Duodenal mucosa (tissue), 2 donors: Measurements from ENCODE around the gene TMEM26.
"Not testable (repeated sequence)": the region's sequence is repeated elsewhere in the genome, so short reads cannot be mapped to it uniquely, and the experiment has no call there.

Source experiments
- H3K27ac ChIP-seq: one replicate; pipeline ENCODE4 v1.7.0; 2013; ENCODE audit warnings: low read depth, low read length
- H3K27me3 ChIP-seq, 2 donors: one replicate each; pipeline ENCODE4 v1.7.0; 2013; ENCODE audit warnings: low read length in 2 of 2, control low read depth in 1 of 2; ENCODE audit not compliant: insufficient read depth in 2 of 2, control insufficient read depth in 1 of 2
- H3K36me3 ChIP-seq, 2 donors: one replicate each; pipeline ENCODE4 v1.7.0; 2013; ENCODE audit warnings: low read length in 2 of 2, control low read depth in 1 of 2; ENCODE audit not compliant: insufficient read depth in 2 of 2, control insufficient read depth in 1 of 2
- H3K4me1 ChIP-seq, 2 donors: one replicate each; pipeline ENCODE4 v1.7.0; 2013; ENCODE audit warnings: low read length in 2 of 2, control low read depth in 1 of 2; ENCODE audit not compliant: insufficient read depth in 2 of 2, control insufficient read depth in 1 of 2
- H3K4me3 ChIP-seq, 2 donors: one replicate each; pipeline ENCODE4 v1.7.0; 2013; ENCODE audit warnings: low read length in 2 of 2, low read depth in 1 of 2
- H3K9ac ChIP-seq, 2 donors: one replicate each; pipeline ENCODE4 v1.7.0; 2013; ENCODE audit warnings: low read length in 2 of 2, low read depth in 1 of 2
- H3K9me3 ChIP-seq, 2 donors: one replicate each; pipeline ENCODE4 v1.7.0; 2013; ENCODE audit warnings: low read length in 2 of 2, control low read depth in 1 of 2; ENCODE audit not compliant: control insufficient read depth in 1 of 2

The TMEM26 gene

DNA sequence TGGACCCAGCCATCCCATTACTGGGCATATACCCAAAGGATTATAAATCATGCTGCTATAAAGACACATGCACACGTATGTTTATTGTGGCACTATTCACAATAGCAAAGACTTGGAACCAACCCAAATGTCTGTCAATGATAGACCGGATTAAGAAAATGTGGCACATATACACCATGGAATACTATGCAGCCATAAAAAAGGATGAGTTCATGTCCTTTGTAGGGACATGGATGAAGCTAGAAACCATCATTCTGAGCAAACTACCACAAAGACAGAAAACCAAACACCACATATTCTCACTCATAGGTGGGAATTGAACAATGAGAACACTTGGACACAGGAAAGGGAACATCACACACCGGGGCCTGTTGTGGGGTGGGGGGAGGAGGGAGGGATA, 72.0 kb downstream of the TMEM26 start:
- not testable (repeated sequence) for H3K4me3 ChIP-seq, H3K9ac ChIP-seq, H3K4me1 ChIP-seq, H3K36me3 ChIP-seq, H3K27me3 ChIP-seq, H3K27ac ChIP-seq, H3K9me3 ChIP-seq

- Histone ChIP-seq H3K9ac (no peak overlapping the region), H3K4me1 (no peaks in the 10 kb centered on the region), H3K27ac (no peak overlapping the region), H3K4me3 (no peak overlapping the region), H3K36me3 (no peaks in the 10 kb centered on the region), H3K9me3 (no peaks in the 10 kb centered on the region), H3K27me3 (no peaks in the 10 kb centered on the region)
Observed at GRCh38 chr10:61378865-61379264, 74.3 kb downstream of the TMEM26 start.

GRCh38 chr10:61376908-61377368, 76.2 kb downstream of the TMEM26 start:
- Histone ChIP-seq H3K4me3 (no peak overlapping the region), H3K9ac (no peak overlapping the region), H3K36me3 (no peaks in the 10 kb centered on the region), H3K27ac (no peak overlapping the region), H3K4me1 (no peaks in the 10 kb centered on the region), H3K9me3 (no peaks in the 10 kb centered on the region), H3K27me3 (no peaks in the 10 kb centered on the region)

DNA sequence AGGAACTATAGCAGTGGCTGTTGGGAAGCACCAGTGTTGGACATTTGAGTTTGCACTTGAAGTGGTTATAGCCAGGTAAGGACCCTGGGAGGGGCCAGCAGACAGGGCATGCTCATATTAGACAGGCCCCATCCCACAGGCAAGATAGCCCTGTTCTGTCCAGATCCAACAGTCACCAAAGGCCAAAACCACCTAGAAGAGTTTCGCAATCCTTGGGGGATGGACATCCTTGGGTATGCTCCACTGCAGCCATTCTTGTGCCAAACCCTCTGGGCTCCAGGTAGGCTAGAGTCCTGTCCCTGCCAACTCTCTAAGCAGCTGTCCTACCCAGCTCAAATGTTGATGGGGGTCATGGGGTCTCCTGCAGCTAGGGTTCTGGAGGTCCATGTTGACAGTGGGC, 76.8 kb downstream of the TMEM26 start:
- no peaks in the 10 kb centered on the region for H3K36me3 ChIP-seq
- no peaks in the 10 kb centered on the region for H3K27me3 ChIP-seq
- no peaks in the 10 kb centered on the region for H3K4me1 ChIP-seq
- no peak overlapping the region for H3K9ac ChIP-seq
- H3K4me3 ChIP-seq: no peak overlapping the region
- H3K9me3 ChIP-seq: no peaks in the 10 kb centered on the region
- H3K27ac ChIP-seq: no peak overlapping the region

GRCh38 chr10:61366365-61366764, 86.8 kb downstream of the TMEM26 start:
- Histone ChIP-seq H3K4me1 (no peaks in the 10 kb centered on the region), H3K27ac (no peak overlapping the region), H3K4me3 (no peak overlapping the region), H3K36me3 (no peaks in the 10 kb centered on the region), H3K9me3 (no peaks in the 10 kb centered on the region), H3K9ac (no peak overlapping the region), H3K27me3 (no peaks in the 10 kb centered on the region)

DNA sequence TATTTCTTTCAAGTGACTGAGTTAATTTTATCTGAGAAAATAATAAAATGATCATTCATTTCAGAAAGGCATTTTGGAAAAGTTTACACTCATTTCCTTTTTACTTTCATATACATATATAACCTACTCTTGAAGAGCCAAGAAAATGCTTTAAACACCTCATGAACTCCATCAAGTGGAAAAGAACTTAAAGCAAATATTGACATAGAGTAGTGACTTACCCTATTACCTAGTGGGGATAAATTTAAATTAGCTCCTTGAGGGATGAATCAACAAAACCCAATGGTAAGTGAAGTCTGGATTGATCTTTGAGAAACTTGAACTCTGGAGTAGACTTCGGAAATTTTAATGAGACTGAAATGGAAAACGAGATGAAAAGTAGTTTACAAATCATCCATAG, 88.6 kb downstream of the TMEM26 start:
- Histone ChIP-seq H3K27me3 (no peaks in the 10 kb centered on the region), H3K9ac (no peak overlapping the region), H3K36me3 (no peaks in the 10 kb centered on the region), H3K4me1 (no peaks in the 10 kb centered on the region), H3K4me3 (no peak overlapping the region), H3K27ac (no peak overlapping the region), H3K9me3 (no peaks in the 10 kb centered on the region)

DNA sequence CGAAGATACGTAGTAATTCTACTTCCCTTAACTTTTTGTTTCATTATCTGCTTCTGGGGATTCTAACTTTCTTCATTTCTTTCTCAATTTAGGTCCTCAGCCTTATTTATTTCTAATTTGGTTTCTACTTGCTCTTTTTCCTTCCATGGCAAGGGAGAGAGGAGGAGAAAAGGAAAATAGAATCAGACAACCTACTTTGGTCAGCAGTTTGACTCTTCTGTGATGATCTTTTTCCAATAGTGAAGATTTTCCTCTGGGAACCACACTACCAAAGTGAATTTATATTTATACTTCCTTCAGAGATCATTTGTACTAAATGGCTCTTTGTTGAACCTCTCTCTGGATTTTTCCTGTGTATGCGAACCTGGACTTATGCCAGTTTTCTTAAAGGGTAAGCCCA, 90.2 kb downstream of the TMEM26 start:
- Histone ChIP-seq H3K36me3 (no peaks in the 10 kb centered on the region), H3K4me3 (no peak overlapping the region), H3K4me1 (no peaks in the 10 kb centered on the region), H3K9me3 (no peaks in the 10 kb centered on the region), H3K9ac (no peak overlapping the region), H3K27me3 (no peaks in the 10 kb centered on the region), H3K27ac (no peak overlapping the region)

GRCh38 chr10:61359452-61359851, 93.7 kb downstream of the TMEM26 start:
- Histone ChIP-seq H3K27me3 (no peaks in the 10 kb centered on the region), H3K9ac (no peak overlapping the region), H3K4me3 (no peak overlapping the region), H3K36me3 (no peaks in the 10 kb centered on the region), H3K9me3 (no peaks in the 10 kb centered on the region), H3K27ac (no peak overlapping the region), H3K4me1 (no peaks in the 10 kb centered on the region)

GRCh38 chr10:61357687-61358086, 95.5 kb downstream of the TMEM26 start:
- Histone ChIP-seq H3K27me3 (no peaks in the 10 kb centered on the region), H3K36me3 (no peaks in the 10 kb centered on the region), H3K4me1 (no peaks in the 10 kb centered on the region), H3K9ac (no peak overlapping the region), H3K9me3 (no peaks in the 10 kb centered on the region), H3K27ac (no peak overlapping the region), H3K4me3 (no peak overlapping the region)
